ENCODE measurements around the gene GALNT17. TPM values are rescaled to one million over a fixed set of nuclear protein-coding genes. Genes with fewer than 3 reads are reported as not detected.
"Not testable (repeated sequence)": the region's sequence is repeated elsewhere in the genome, so short reads cannot be mapped to it uniquely, and the experiment has no call there.

GALNT17 gene
- polyA plus RNA-seq, 1 donor = 3.1 TPM

DNA sequence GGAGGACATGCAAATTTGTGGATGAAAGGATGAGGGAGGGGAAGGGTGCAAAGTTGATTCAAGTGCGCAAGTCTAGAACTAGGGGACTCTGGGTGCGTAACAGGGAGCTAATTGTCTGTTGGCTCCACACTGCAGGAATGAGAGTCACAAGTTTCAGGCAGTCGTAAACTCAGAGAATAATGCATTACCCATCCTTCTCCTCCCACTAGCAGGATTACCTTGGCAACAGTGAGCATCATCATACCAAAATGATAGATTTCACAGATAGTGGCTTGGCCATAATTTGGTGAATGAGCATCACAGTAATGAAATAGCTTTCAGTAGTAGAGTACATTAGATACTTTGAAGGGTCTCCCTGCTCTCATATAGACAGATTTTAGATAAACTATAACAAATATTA lies 565.5 kb downstream of the GALNT17 start:
- no peak for DNase-seq

DNA sequence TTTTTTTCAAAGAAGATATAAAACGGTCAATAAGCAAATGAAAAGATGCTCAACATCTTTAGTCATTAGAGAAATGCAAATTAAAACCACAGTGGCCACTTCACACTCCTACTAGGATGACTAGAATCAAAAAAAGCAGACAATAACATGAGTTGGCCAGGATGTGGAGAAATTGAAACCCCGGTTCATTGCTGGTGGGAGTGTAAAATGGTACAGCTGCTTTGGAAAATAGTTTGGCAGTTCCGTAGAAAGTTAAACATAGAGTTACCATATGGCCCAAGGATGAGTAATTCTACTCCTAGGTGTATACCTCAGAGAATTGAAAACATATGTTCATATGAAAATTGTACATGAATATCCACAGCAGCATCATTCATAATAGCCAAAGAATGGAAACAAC lies 573.3 kb downstream of the GALNT17 start:
- DNase-seq = no peak

DNA sequence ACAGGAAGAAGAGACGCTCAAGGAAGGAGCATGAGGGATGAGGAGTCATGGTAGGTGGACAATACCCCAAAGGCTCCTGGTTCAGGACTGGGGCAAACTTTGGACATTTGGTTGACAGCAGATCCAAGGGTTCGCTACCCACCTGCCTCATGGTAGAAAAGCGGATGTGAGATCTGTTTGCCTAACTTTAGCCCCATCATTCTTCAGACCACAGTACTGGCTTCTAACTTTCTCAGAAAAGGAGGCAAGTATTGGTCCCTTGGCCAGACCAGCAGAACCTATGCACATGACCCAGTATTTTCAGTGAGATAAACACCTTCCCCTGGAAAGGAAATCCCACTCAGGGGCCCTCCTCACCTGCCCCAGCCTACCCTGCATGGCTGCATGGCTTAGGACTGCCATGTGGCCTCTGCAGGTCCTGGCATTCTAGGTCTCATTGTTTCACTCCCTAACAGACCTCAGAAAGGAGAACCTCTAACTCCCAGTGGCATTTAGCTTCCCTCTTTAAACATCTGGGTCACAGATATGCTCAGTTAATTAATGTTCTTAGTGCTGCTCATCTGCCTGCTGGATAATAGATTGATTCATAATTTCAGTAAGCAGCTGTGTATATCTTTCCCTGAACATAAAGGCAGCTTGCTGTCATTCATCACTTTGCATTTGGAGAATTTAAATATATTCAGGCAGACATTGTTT lies 574.1 kb downstream of the GALNT17 start:
- no peak for DNase-seq

DNA sequence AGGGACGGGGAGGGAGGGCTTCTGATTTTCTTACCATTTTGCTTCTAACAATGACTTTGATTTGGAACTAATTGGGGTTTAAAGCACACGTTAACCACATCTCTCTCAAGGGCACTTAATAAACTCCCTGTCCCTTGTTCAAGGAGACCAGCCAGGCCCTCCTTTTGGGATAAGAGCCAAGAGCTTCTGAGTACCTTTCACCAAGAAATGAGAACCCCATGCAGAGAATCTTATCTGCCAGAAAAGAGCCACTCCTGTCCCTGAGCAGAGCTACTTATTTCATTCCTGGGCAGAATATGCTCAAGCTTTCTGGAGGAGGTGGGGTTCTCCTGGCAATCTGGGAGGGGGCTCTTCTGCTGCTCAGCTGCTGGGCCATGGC lies 574.6 kb downstream of the GALNT17 start:
- no peak for DNase-seq

DNA sequence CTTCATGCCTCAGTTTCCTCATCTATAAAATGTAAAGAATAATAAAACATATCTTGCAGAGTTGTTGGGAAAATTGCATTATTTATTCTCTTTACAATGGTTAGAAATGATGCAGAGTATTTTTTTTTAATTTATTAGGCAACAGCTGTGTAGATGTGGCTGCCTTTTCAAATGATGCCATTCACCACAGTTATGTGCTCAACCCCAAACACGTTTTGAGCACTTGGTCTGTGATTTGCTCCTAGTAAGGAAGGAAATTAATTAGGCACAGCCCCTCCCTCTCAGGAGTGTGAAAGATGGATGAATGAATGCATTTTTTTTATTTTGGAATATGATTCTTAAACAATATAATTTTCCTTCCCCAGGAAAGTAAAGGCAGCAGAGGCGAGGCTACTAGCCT lies 575.1 kb downstream of the GALNT17 start:
- DNase-seq = no peak

DNA sequence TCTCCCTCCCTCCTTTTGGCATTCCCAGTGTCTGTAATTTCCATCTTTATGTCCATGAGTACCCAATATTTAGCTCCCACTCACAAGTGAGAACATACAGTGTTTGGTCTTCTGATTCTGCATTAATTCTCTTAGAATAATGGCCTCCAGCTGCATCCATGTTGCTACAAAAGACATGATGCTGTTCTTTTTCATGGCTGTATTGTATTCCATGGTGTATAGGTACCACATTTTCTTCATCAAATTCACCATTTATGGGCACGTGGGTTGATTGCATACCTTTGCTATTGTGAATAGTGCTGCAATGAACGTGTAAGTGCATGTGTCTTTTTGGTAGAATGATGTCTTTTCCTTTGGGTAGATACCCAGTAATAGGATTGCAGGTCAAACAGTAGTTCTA lies 576.8 kb downstream of the GALNT17 start:
- no peak for DNase-seq

DNA sequence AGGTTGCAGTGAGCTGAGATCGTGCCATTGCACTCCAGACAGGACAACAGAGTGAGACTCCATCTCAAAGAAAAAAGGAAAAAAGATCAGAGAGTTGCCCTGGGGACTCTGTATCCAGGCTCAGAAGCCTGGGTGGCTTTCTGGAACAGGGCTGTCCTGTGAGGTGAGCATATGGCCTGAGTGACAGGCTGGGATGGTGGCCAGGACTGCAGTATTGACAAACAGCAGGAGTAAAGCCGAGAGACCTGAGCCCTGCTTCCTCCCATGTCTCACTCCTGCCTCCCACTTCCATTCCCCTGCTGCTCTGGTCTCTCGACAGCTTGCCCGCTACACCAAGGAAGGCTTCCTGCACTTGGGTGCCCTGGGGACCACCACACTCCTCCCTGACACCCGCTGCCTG lies 578.5 kb downstream of the GALNT17 start:
- DNase-seq = no peak

DNA sequence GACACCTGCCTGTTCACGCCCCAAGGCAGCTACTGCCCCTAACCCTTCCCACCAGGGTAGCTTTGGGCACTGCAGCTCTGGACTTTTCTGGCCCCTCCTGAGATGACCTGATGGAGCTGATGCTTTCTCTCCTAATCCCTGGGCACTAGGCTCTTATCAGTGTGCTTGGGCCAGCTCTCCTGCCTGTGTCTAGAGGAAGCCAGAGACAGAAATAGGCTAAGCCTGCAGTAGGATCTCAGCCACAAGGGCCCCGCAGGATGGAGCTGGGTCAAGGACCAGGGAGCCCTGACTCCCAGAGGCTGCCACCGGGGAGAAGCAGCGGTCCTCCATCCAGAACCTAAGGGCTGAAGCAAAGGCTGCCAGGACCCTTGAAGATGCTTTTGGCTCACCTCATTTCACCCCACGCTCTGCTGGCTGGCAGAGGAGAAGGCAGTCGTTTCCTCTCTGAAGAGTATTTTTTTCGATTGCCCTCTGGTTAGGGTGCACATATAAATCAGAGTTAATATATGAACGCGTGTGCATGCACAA lies 580.8 kb downstream of the GALNT17 start:
- DNase-seq = no peak

DNA sequence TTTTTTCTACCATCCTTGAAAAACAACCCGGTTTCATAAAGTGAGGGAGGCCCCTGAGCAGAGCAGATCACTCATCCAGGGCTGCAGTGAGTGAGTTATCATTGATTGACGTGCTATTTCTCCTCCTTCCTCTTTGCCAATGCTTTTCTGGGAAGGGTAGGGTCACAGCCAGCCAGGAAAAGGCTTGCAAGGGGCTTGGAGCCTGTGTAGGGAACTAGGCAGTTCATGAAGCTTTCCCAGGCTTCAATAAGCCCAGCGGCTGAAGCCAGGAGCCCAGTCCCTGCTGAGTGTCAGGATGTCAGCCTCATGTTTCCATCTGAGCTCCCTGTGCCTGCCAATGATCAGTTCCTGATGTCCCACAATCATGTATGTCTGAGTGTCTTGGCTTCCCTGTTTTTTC lies 584.7 kb downstream of the GALNT17 start:
- DNase-seq = no peak

DNA sequence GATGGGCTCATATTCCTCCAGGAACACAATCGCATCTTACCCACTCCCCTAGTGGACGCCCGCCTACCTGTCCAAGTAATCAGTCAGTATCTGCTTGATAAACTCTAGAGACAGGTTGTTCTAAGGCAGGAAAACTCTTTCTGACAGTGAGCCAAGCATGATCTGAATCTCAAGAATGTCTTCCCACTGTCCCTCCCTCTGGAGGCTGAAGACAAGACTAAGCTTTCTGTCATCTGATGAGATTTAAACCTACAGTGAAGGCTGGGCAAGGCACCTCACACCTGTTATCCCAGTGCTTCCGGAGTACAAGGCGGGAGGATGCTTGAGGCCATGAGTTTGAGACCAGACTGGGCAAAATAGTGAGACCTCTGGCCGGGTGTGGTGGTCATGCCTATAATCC lies 586.6 kb downstream of the GALNT17 start:
- no peak for DNase-seq

DNA sequence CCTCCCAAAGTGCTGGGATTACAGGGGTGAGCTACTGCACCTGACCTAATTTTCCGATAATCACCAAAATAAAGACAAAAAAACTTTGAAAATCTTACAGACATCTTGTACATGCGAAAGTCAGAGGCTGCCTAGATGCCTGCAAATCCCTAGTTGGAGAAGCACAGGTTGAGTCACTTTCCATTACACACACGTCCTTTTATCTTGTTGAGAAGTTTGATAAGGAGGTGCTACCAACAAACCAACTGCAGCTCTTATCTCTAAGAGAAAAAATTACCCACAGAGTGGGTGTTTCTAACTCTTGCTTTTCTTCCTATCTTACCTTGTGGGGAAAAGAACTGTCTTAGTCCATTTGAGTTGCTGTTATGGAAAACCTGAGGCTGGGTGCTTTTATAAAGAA lies 589.8 kb downstream of the GALNT17 start:
- no peak for DNase-seq

DNA sequence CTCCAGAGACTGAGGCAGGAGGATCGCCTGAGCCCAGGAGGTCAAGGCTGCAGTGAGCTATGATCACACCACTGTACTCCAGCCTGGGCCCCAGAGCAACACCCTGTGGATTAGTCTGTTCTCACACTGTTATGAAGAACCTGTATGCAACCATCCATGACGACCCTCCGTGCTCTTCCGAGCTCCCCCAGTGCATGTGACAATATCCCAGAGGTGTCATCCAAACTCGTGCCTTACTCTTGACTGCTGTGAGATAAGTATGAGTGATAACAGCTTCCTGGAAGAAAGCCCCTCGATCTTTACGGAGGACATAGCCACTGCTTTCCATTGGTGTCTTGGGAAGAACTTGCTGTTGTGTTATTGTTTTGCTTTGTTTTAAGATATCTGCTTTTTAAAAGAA lies 591.9 kb downstream of the GALNT17 start:
- no peak for DNase-seq

DNA sequence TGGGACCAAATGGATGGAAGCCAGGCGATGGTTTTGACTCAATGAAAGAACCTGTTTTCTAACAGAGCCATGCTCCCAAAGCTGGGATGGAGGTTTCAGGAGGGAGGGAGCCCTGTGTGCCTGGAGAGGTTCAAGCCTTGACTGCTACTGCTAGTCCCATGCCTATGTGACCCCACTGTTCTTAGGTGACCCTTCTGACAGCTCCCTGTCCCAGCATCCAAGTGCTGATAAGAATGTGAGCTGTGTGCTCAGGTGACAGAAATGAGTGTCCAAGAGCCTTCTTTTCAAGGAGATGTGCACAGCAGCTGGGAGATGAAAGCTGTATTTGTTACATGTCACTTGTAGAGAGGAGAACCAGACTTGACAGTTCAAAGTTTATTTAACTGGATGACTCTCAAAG lies 595.4 kb downstream of the GALNT17 start:
- no peak for DNase-seq

DNA sequence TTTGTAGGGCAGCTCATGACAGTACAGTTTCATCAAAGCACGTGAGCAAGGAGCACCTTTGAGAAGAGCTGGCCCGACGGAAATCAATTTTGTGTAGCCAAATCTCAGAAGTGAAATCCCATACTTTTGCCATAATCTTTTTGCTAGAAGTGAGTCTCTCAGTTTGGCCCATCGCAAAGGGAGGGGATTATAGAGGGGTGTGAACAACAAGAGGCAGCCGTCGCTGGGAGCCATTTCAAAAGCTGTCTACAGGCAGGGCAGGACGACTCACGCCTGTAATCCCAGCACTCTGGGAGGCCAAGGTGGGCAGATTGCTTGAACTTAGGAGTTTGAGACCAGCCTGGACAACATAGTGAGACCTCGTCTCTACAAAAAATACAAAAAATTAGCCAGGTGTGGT lies 599.8 kb downstream of the GALNT17 start:
- DNase-seq = no peak

DNA sequence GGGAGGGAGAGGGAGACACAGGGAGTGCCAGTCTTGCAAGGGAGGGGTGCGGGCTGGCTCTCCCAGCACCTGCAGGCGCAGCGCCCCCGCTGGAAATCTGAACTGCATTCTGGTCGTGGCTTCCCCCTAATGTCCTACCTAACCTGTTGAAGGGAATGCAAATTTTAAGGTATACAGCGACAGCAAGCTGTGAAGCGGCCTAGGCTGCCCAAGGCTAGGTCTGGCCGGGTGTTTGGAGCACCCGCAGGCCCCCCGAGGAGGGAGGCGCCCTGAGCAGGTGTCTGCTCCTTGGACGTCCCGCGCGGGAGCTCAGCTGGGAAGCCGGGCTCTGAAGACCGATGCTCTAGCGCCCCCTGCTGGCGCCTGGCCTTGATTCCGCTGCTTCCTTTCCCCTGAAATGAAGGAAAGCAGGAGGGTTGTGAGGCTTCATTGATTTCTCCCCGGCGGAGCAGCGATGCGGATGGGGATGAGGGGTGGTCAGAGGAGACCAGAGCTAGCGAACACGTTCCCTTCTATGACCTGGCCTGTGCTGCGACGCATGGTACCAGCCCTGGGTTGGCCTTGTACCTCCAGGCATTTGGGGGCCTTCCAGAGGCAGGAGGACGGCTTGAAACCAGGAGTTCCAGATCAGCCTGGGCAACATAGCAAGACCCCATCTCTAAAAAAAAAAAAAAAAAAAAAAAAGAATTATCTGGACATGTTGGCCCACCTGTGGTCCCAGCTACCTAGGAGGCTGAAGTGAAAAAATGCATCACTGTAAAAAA lies 601.3 kb downstream of the GALNT17 start:
- peak; percentile 88 for DNase-seq

DNA sequence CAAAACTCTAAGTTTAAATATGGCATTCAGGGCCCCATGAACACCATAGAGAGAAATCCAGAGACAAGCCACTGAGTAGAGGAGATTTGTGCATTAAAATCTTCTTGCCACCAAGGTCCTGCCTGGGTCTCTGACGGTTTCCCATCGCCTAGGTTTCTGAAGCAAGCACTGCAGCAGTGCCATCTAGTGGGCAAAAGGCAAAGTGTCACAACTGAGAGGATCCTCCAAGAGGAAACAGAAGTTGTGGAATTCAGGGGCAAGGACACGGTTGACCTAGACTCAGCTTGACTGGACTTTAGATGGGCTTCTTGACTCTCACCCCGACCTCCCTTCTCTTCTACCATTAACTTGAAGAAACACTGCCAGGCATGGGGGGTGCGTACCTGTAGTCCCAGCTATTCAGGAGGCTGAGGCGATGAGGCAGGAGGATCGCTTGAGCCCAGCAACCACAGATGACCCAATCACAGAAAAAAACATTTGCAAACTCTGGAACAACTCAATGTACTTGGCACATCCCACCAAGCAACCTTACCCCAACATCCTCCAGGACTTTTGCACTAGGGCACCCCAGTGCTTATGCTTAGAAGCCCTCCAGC lies 604.1 kb downstream of the GALNT17 start:
- DNase-seq = peak; percentile 87

DNA sequence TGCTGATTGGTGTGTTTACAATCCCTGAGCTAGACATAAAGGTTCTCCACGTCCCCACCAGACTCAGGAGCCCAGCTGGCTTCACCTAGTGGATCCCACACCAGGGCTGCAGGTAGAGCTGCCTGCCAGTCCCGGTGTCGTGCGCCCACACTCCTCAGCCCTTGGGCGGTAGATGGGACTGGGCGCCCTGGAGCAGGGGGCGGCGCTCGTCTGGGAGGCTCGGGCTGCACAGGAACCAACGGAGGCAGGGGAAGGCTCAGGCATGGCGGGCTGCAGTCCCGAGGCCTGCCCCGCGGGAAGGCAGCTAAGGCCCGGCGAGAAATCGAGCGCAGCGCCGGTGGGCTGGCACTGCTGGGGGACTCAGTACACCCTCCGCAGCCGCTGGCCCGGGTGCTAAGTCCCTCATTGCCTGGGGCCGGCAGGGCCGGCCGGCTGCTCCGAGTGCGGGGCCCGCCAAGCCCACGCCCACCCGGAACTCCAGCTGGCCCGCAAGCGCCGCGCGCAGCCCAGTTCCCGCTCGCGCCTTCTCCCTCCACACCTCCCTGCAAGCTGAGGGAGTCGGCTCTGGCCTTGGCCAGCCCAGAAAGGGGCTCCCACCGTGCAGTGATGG lies 606.1 kb downstream of the GALNT17 start:
- not testable (repeated sequence) for DNase-seq

DNA sequence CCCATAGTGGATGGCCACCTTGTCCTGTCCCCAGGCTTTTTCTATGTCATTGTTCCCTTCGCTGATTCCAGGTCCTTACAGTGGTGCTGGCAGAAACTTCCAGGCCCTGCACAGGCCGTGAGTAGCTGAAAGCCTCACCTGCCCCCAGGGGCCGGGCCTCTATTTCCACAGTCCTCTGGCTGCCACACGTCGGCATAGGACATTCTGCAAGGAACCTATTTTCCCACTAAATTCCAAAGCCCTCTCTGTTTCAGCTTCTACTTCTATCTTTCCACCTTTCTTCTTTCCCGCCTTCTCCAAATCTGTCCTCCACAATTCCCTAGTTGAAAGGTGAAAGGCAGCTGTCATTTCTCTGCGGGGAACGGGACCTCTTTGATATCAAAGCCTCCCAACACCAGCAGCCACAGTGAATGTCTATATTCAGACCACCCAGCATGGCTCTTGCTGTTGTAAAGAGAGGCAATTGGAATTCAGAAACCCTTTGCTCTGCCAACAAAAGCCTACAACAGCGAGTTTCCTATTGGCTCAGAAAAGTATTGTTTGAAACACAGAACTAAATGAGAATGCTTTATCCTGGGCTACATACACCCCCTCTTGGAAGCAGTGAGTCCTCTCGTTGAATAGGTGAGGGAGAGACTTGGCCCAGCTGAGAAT lies 607.7 kb downstream of the GALNT17 start:
- DNase-seq = no peak

DNA sequence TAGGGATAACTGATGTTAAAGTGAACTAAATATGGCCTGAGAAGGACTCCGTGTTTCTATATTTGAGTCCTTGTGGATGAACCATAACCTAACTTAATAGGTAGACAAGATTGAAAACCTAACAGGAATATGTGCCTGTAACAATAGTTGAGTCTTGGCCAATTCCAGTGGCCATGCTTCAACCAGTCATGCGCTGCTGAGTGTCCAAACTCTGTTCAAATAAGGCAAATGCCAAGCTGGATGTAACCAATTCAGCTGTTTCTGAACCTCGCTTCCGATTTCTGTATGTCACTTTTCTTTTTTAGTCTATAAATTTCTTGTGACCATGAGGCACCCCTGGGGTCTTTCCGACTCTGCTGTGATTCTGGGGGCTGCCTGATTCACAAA lies 608.2 kb downstream of the GALNT17 start:
- no peak for DNase-seq

DNA sequence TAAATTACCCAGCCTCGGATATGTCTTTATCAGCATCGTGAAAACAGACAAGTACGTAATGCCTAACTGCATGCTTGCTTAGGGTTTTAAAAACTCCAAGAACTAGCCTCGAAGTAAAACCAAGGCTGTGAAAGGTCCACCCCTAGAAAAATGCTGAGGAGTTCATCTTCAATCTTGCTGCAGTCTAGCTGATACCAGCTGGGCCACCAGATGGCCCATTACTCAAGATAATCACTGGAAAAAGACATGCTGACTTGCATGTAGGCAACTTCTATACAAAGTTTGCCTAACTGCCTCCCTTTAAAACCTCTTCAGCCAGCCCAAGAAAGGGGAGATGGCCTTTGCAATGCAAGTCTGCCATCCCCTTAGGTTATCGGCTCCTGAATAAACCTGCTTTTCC lies 614.1 kb downstream of the GALNT17 start:
- DNase-seq = no peak

DNA sequence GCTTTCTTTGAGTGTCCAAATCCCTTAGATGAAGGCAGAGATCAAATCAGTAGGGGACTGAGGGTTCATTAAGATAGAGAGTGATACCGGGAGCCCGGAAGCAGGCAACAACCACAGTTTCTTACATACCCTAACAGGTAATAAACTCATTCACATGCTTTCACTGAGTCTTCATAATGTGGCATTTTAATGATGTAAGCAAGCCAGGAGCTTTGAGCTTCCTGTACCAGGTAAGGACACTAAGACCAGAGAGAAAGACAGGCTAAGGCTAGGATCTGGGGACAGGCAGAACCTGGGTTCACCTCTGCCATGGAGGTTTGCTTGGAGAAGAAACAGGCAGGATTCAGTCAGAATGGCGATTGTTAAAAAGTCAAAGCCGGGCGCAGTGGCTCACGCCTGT lies 618.3 kb downstream of the GALNT17 start:
- DNase-seq = no peak

DNA sequence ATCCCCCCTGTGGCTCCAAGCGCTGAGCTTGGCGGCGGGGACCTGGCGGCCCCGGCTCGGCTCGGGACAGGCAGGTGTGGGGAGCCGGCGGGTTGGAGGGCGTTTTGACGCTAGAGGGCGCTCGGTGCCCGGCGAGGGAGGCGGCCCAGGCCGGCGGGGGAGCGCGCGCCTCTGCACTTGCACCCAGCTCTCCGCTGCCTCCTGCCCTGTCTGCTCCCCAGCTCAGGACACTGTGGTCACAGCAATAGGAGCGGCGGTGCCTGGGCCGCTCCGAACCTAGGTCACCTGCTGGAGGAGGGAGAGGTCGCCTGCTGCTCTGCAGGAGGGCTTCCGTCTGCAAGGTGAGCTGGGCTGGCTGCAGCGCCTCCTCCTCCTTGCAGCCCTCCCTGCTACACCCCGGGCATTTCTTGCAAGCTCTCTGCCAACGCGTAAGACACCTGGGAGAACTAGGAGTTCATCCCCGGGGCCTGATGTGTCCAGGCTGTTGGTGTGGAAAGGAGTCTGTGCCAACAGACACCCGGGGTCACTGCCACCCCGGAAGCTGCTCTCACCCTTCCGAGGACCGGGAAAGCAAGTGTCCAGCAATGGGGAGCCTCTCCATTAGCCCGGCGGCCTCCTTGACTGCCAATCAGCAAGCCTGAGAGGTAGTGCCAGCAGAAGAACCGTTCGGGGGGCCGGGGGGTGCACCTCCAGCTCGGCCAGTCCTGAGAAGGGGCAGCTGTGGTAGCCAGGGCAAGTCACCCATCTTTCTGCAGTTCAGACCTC lies 620.4 kb downstream of the GALNT17 start:
- peak; percentile 53 for DNase-seq

Data from left kidney (tissue), 2 donors.